Mononuclear cell (primary cell): ENCODE data around the gene NTHL1. TPM values are rescaled to one million over a fixed set of nuclear protein-coding genes. Genes with fewer than 3 reads are reported as not detected.
"Not testable (repeated sequence)": the region's sequence is repeated elsewhere in the genome, so short reads cannot be mapped to it uniquely, and the experiment has no call there.

Experiments used
- H3K27me3 ChIP-seq: 2 replicates; pipeline ENCODE4 v1.6.0; 2011; ENCODE audit warnings: low read length, control low read depth; ENCODE audit not compliant: insufficient read depth
- H3K4me1 ChIP-seq: 2 replicates; pipeline ENCODE4 v1.5.1; 2011; ENCODE audit warnings: mild to moderate bottlenecking, low read length, control low read depth; ENCODE audit not compliant: insufficient read depth
- H3K4me3 ChIP-seq: 2 replicates; pipeline ENCODE4 v1.5.1; 2011; ENCODE audit warnings: mild to moderate bottlenecking, low read length, moderate library complexity
- H3K9me3 ChIP-seq: 2 replicates; pipeline ENCODE4 v1.5.1; 2011; ENCODE audit warnings: low read depth, mild to moderate bottlenecking, control low read depth, low read length
- total RNA-seq: library from RNA; depleted of rRNA; stranded (reverse); fragments of >200 nt; gene quantifications from one replicate; pipeline ENCODE4 v1.2.3, GENCODE V29; 2012

NTHL1 gene
- total RNA-seq, 1 donor = 3.1 TPM

DNA sequence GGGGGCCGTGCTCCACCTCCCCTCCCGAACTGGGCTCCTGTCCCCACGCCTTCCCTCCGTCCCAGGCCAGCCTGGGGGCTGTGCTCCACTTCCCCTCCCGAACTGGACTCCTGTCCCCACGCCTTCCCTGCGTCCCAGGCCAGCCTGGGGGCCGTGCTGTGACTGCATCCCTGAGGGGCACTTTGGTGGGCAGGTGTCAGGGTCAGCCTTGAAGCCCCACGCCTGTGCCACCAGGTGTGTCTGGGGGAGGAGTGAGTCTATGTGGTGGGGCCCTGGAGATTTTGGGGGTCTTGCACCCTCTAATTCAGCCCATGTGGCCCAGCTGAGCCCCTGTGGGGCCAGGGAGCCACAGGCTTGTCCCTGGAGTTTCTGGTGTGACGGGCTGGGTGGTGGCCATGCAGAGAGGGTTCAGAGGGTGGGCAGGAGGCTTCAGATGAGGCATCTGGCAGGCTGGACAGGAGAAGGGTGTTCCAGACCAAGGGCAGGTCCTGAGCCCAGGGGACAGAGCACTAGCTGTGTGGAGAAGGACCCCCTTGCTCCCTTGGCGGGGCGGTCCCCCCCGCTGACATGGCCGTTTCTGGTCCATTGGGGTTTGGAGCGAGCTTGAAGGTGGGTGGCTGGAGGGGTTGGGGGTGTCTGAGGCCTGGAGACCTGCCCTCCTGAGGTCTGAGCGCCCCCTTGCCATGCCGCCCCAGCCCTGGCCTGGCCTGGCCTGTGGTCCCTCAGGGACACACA lies 12.8 kb downstream of the NTHL1 start:
- Histone ChIP-seq H3K4me1 (peaks cover 4% of the 10 kb centered on the region), H3K4me3 (no peak overlapping the region), H3K27me3 (no peaks in the 10 kb centered on the region), H3K9me3 (no peaks in the 10 kb centered on the region)

DNA sequence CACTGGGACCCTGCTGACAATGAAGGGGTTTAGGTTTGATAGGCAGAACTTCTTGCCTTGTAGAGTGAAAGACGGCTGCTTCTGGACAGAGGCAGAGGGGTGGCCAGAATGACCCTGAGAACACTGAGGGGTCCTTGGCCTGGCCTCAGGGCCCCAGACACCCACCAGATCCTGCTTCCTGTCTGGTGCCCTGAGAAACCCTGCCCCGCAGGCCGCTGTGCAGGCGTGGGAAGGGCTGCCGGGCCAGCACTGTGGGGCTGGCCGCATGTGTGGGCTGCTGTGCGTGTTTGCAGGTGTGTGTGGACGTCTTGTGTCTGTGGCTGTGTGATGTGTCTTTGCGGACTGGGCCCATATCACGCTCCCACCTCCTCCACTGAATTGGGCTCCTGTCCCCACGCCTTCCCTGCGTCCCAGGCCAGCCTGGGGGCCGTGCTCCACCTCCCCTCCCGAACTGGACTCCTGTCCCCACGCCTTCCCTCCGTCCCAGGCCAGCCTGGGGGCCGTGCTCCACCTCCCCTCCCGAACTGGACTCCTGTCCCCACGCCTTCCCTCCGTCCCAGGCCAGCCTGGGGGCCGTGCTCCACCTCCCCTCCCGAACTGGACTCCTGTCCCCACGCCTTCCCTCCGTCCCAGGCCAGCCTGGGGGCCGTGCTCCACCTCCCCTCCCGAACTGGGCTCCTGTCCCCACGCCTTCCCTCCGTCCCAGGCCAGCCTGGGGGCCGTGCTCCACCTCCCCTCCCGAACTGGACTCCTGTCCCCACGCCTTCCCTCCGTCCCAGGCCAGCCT lies 13.5 kb downstream of the NTHL1 start:
- not testable (repeated sequence) for H3K4me1 ChIP-seq, H3K9me3 ChIP-seq, H3K4me3 ChIP-seq, H3K27me3 ChIP-seq

DNA sequence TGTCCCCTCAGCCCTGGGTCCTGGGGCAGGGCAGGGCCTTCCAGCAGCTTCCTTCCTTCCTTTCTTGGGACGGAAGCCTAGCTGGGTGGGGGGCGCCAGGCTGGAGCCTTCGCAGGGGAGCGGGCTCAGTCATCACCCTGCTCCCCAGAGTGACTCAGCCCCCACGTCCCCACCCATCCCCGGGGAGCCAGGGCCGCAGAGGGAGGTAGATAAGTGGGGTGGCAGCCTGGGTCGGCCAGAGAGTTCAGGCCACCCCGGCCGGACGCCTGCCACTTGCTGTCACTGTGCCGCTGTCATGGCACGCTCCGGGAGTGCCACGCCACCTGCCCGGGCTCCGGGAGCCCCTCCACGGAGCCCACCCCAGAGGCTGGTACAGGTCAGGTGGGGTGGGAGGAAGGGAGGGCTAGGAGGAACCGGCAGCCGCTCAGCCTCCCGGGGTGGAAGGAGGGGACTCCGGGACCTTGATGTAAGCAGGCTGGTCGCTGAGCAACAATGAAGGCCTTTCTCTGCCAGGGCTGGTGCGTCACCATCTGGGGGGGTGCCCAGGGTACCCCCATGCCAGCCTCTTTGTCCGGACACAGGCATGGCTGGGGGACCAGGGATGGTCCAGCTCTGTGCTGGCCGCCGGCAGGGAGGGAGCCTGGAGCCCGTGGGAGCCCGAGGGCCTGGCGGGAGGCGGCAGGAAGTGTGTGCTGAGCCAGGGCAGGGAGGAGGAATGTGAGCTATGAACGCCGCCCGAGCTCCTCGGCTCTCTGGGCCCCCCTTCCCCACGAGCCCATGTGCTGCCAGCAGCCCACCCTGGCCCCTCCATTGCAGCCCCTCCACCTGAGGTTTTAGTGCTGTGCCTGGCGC lies 14.4 kb downstream of the NTHL1 start:
- H3K27me3 ChIP-seq = no peaks in the 10 kb centered on the region
- no peak overlapping the region for H3K4me3 ChIP-seq
- H3K4me1 ChIP-seq = peaks cover 4% of the 10 kb centered on the region
- no peaks in the 10 kb centered on the region for H3K9me3 ChIP-seq

DNA sequence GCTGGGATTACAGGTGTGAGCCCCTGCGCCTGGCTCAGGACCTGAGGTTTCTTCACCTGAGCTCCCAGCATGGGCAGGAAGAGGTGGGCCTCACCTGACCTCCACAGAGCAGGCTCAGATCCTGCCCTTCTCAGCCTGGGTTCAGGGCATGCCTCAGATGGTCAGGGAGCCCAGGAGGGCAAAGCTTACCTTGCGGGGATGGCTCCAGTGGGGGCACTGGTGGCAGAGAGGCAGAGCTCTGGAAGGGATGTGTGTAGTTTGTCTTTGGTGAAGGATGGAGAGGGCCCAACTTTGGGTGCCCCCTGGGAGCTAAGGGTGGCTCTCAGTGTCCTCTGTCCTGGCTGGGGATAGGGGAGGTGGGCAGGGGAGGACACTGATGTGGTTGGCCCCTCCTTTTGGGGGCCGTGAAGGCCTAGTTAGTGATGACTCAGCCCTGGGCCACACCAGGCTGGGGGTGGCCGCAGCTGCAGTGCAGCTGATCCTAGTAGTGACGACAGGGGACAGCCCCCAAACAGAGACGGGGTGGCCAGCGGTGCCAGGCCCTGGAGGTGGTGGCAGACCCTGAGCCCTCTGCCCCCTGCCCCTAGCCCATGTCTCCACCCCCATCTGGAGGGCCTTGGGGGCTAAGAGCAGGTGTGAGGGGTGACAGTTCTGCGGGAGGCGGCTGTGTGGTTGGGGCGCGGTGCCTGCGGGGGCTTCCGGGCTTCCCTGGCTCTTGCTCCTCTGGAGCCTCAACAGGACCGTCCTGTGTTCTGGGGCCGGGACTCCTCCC lies 15.2 kb downstream of the NTHL1 start:
- Histone ChIP-seq H3K27me3 (peaks cover 7% of the 10 kb centered on the region), H3K4me1 (peaks cover 6% of the 10 kb centered on the region), H3K4me3 (no peak overlapping the region)

DNA sequence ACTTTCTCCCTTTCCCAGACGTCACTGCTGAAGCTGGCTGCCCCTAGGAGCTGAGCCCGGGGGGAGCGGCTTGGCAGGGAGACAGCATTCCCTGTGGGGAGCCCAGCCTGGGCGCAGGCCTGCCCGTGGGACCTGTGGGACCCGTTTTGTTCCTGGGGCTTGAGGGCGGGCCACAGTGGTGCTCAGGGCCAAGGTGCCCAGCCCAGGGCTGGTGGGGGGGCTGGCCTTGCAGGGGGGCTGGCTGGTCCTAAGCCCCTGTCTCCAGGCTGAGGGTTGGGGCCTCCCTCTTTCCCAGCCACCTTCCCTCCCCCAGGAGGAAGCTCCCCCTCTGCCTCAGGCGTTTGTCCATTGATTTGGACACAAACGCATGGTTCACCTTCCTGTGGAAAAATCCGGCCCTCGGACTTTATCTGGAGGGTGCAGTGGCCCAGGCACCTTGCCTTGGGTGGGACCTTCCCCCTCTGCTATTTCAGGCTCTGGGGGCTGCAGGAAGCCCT lies 16.5 kb downstream of the NTHL1 start:
- H3K27me3 ChIP-seq = peaks cover 12% of the 10 kb centered on the region
- no peak overlapping the region for H3K4me3 ChIP-seq
- no peaks in the 10 kb centered on the region for H3K9me3 ChIP-seq
- H3K4me1 ChIP-seq = peaks cover 15% of the 10 kb centered on the region

More for the DNA sequence above, 15.2 kb downstream of the NTHL1 start:
- no peaks in the 10 kb centered on the region for H3K9me3 ChIP-seq

DNA sequence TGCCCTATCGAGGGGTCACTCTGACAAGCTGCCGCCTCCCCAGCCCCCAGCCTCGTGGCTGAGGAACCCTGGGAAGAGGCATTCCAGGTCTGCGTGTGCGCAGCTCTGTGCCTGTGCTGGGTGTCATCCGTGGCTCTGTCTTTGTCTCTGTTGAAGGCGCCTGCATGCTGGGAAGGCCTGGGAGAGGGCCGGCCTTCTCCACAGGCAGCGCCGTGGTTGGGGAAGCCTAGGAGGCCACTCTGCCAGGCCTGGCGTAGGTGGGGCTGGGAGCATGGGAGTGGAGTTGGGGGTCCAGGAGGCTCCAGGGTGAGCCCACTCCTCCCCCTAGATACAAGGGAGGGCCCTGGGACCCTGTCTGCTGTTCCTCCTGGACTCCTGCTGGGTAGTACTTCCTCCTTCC lies 17.6 kb downstream of the NTHL1 start:
- H3K27me3 ChIP-seq = peaks cover 18% of the 10 kb centered on the region
- peaks cover 15% of the 10 kb centered on the region for H3K4me1 ChIP-seq
- H3K4me3 ChIP-seq = no peak overlapping the region
- H3K9me3 ChIP-seq = no peaks in the 10 kb centered on the region

DNA sequence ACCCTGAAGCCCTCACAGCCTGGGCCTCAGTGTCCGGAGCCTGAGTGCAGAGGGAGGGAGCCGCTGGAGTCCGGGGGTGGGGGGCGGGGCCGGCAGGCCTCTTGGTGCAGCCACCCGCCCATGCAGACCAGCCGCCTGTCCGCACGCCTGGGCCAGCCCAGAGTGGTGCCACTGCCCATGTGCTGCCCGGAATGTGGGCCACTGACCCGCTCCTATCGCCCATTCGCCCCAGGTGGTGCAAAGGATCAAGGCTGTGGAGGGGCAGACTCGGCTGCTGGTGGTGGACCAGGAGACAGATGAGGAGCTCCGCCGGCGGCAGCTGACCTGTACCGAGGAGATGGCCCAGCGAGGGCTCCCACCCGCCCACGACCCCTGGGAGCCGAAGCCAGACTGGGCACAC lies 18.3 kb downstream of the NTHL1 start:
- H3K27me3 ChIP-seq = peaks cover 18% of the 10 kb centered on the region
- H3K4me1 ChIP-seq = peaks cover 15% of the 10 kb centered on the region
- H3K9me3 ChIP-seq = no peaks in the 10 kb centered on the region
- no peak overlapping the region for H3K4me3 ChIP-seq

DNA sequence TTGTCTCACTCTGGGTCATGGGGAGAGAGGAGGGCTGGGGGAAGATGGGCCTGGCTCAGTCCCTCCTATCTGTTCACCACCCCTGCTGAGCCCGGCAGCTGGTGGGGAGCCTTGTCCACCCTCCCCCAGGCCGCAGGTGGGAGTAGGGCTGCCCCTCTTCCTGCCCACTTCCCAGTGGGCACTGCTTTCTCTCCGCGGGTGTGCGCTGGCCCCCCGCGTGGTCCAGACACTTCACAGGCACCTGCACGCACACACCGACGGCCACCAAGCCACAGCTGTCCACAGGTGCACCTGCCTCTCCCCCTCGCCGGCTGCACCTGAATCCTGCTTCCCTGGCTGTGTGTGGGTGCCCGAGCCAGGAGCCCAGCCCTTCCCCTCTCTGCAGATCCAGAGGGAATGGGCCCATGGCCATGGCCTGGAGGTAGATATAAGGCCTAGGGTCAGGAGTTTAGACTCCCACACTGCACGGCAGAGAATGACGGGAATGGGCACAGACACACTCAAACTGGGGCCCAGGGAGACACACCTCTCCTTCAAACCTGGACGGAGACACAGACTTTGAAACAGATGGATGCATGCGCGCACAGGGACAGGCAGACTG lies 18.9 kb downstream of the NTHL1 start:
- peaks cover 18% of the 10 kb centered on the region for H3K27me3 ChIP-seq
- H3K4me3 ChIP-seq = no peak overlapping the region
- no peaks in the 10 kb centered on the region for H3K9me3 ChIP-seq

DNA sequence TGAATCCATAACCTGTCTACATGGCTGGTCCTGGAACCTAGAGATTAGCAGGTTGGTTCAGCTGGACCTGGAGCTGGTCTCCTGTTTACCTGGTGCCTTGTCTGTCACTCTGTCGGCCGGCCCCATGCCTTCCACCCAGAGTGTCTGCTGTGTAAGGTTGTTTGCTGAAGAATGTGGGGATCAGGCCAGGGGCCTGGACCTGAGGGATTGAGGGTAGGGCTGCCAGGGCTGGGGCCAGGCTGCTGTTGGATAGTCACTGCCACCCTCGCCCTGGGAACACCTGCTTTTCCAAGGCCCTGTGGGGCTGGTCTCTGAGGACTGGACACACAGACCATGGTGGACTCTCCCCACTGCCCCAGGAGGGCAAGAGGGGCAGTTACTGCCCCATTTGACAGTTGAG lies 19.5 kb downstream of the NTHL1 start:
- H3K4me3 ChIP-seq = no peak overlapping the region
- peaks cover 21% of the 10 kb centered on the region for H3K4me1 ChIP-seq
- no peaks in the 10 kb centered on the region for H3K9me3 ChIP-seq
- H3K27me3 ChIP-seq = peaks cover 18% of the 10 kb centered on the region

More for the DNA sequence above, 18.9 kb downstream of the NTHL1 start:
- H3K4me1 ChIP-seq = peaks cover 17% of the 10 kb centered on the region

DNA sequence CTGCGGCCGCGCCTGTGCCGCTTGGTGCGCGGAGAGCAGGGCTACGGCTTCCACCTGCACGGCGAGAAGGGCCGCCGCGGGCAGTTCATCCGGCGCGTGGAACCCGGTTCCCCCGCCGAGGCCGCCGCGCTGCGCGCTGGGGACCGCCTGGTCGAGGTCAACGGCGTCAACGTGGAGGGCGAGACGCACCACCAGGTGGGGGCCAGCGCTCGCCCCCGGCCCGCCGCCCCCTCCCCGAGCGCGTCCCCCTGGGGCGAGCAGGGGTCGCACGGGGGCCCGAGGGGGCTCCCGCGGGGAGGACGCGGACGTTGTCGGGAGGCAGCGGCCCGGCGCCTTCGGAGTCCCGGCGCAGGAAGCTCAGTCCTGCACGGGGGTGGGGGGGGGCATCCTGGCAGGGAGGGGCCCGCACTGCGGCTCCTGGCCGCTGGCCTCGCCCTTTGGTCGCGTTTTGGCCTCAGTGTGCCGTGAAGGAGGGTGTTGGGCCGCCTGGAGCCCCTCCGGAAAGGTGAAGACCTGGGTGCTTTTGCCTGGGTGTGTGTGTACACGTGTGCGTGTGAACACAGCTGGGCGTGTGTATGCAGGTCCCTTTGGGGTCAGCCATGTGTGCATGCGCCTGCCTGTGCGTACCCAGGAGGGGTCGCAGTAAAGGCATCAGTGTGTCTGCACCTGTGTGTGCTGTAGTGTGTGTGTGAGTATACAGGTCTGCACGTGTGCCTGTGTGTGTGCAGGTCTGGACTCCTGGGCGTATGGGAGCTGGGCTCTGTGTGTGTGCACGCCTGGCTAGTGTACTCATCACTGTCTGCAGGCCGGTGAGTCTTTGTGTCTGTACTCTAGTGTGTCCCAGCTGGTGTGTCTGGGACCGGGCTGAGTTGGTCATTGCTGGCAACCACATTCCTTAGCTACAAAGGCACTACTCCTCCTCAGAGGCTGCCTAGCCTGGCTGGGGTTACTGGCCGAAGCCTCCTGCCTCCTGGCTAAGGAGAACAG lies 20.3 kb downstream of the NTHL1 start:
- peaks cover 29% of the 10 kb centered on the region for H3K4me1 ChIP-seq
- no peaks in the 10 kb centered on the region for H3K9me3 ChIP-seq
- peaks cover 18% of the 10 kb centered on the region for H3K27me3 ChIP-seq
- no peak overlapping the region for H3K4me3 ChIP-seq

DNA sequence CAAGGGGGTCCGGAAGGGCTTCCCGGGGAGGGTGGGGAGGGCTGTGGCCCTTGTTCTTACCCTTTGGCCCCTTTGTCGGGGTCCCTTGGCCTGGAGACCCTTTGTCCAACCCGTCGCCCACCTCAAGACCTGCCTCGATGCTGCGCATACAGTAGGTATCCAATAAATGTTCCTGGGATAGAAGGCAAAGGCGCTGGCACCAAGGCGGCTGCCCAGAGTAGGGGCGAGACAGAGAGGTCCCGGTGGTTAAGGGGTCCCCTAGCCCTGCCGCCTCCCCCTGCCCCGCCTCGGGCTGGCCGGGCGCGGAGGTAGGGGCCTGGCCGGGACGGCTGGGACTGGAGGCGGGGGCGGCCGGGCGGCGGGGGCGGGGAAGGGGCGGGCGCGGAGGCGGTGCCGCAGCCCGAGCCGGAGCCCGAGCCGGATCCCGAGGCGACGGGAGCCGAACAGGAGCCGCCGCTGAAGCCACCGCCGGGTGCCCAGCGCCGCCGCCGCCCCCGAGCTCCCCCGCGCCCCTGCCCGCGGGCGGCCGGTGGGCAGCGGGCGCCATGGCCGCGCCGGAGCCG lies 21.1 kb downstream of the NTHL1 start, which contains the start of gene NHERF2:
TSS of gene NHERF2 (plus strand) at position 442 of the 563 bp plus-strand sequence. CDS start at position 546, 104 bp downstream.
- no peaks in the 10 kb centered on the region for H3K9me3 ChIP-seq
- no peak within 1 kb of the TSS for H3K4me3 ChIP-seq
- H3K4me1 ChIP-seq = peaks cover 29% of the 10 kb centered on the region

DNA sequence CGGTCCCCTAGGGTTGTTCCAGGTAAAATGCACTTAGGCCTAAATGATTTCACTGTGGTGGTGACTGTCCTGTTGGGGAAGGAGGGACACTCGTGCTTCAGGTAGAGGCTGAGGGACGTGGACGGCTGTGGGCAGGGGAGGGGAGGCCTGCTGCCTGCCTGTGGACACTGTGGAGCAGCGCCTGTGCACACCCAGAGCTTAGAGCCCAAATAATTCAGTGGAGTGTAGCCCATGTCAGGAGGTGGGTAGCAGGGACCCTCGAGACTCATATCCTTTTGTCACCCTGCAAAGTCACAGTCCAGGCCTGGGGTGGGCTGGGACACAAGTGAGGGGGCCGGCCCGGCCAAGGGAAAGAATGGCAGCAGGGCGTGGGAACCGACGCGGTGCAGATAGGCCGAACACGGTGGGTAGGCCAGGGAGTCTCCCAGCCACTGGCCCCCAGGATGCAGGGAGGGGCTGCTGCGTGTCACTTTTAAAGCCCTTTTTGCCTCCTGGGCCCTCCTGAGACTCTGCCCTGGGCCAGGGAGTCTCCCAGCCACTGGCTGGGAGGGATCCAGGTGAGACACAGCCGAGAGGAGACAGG lies 21.7 kb downstream of the NTHL1 start:
- Histone ChIP-seq H3K4me1 (peaks cover 29% of the 10 kb centered on the region), H3K4me3 (no peak overlapping the region), H3K27me3 (peaks cover 23% of the 10 kb centered on the region)

More for the DNA sequence above, 21.1 kb downstream of the NTHL1 start, which contains the start of gene NHERF2:
- peaks cover 20% of the 10 kb centered on the region for H3K27me3 ChIP-seq

More for the DNA sequence above, 21.7 kb downstream of the NTHL1 start:
- H3K9me3 ChIP-seq = no peaks in the 10 kb centered on the region
